ENCODE data around the gene FAM3A. TPM values are rescaled to one million over a fixed set of nuclear protein-coding genes. Genes with fewer than 3 reads are reported as not detected.
A peak's percentile ranks its signal among the peaks of the same experiment; 100 is the strongest.

The FAM3A gene
- total and polyA plus RNA-seq, 9 of the 15 experiments (the other 6 are each of a cell fraction or from before 2014, with no cell fraction given): 0.75 to 70.6 (median 27.0) TPM

DNA sequence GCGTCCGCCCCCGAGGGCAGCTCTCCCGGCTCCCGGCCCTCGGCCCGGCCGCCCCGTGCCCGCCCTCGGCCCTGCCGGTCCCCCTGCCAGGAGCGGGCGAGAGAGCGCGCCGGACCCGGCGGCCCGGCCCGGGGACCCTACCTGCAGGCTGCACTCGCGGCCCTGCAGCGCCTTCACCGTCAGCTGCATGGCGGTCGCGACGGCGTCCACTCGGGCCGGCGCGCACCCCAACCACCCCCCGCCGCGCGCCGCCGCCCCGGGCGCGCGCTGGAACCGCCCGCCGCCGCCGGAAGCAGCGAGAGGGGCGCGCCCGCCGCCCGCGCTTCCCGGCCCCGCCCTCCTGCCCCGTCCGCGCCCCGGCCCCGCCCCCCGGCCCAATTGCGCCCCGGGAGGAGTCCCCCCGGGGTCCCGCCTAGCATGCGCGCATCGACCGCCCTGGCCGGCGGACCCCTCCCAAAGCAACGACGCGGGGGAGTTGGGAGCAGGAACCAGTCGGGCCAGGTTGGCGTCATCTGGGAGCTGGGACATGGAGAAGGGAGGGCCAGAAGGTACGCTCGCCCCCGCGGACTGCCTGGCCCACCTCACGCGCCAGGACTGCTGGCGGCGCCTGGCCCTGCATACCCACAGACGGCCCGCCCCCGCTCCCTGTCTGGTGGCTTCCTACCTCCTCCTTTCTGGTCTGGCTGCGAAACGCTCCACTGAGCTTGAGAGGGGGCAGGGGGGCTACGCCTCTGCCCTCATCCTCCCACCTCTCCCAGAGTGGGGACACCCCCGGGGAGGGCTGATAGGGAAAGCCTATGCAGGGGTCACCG is 29.4 kb downstream of the FAM3A start, which contains the start of gene UBL4A (continued):
- TF ChIP-seq, protein P1, sequence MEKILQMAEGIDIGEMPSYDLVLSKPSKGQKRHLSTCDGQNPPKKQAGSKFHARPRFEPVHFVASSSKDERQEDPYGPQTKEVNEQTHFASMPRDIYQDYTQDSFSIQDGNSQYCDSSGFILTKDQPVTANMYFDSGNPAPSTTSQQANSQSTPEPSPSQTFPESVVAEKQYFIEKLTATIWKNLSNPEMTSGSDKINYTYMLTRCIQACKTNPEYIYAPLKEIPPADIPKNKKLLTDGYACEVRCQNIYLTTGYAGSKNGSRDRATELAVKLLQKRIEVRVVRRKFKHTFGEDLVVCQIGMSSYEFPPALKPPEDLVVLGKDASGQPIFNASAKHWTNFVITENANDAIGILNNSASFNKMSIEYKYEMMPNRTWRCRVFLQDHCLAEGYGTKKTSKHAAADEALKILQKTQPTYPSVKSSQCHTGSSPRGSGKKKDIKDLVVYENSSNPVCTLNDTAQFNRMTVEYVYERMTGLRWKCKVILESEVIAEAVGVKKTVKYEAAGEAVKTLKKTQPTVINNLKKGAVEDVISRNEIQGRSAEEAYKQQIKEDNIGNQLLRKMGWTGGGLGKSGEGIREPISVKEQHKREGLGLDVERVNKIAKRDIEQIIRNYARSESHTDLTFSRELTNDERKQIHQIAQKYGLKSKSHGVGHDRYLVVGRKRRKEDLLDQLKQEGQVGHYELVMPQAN (IDR thresholded peaks at IDR 0.05; ENCODE audit: borderline replicate concordance): no peak
- TF ChIP-seq SAP30 (IDR thresholded peaks at IDR 0.05; ENCODE audit: borderline replicate concordance, insufficient read depth, low read depth, low read length, poor library complexity, severe bottlenecking): no peak
- TF ChIP-seq, protein P2, sequence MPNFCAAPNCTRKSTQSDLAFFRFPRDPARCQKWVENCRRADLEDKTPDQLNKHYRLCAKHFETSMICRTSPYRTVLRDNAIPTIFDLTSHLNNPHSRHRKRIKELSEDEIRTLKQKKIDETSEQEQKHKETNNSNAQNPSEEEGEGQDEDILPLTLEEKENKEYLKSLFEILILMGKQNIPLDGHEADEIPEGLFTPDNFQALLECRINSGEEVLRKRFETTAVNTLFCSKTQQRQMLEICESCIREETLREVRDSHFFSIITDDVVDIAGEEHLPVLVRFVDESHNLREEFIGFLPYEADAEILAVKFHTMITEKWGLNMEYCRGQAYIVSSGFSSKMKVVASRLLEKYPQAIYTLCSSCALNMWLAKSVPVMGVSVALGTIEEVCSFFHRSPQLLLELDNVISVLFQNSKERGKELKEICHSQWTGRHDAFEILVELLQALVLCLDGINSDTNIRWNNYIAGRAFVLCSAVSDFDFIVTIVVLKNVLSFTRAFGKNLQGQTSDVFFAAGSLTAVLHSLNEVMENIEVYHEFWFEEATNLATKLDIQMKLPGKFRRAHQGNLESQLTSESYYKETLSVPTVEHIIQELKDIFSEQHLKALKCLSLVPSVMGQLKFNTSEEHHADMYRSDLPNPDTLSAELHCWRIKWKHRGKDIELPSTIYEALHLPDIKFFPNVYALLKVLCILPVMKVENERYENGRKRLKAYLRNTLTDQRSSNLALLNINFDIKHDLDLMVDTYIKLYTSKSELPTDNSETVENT (CRISPR knock-in tag; IDR thresholded peaks at IDR 0.05): no peak
- no peak for TF ChIP-seq NFIX (CRISPR knock-in tag; IDR thresholded peaks at IDR 0.05; ENCODE audit: low read depth)
- 0 out of 2 replicates have a peak, but pooled peaks have one; percentile 33 for TF ChIP-seq ZNF589 (CRISPR knock-in tag; IDR thresholded peaks at IDR 0.05; ENCODE audit: low read depth)
- no peak for TF ChIP-seq NCOA4 (IDR thresholded peaks at IDR 0.05; ENCODE audit: partially characterized antibody)
- no peak for TF ChIP-seq ARID1B (IDR thresholded peaks at IDR 0.05)
- TF ChIP-seq, protein P3, sequence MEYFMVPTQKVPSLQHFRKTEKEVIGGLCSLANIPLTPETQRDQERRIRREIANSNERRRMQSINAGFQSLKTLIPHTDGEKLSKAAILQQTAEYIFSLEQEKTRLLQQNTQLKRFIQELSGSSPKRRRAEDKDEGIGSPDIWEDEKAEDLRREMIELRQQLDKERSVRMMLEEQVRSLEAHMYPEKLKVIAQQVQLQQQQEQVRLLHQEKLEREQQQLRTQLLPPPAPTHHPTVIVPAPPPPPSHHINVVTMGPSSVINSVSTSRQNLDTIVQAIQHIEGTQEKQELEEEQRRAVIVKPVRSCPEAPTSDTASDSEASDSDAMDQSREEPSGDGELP (CRISPR knock-in tag; IDR thresholded peaks at IDR 0.05; ENCODE audit: borderline replicate concordance): peak; percentile 67; the same call in 1 of the 2 replicates
- no peak for TF ChIP-seq ZNF584 (CRISPR knock-in tag; IDR thresholded peaks at IDR 0.05; ENCODE audit: low read depth)
- no peak for TF ChIP-seq SP2 (IDR thresholded peaks at IDR 0.05; ENCODE audit: extremely low read depth, low read depth, low read length, poor library complexity, severe bottlenecking)
- no peak for TF ChIP-seq KLF1 (tag; IDR thresholded peaks at IDR 0.05)
- no peak for TF ChIP-seq NCOA6 (IDR thresholded peaks at IDR 0.05)
- TF ChIP-seq TRIM25 (IDR thresholded peaks at IDR 0.05; ENCODE audit: borderline replicate concordance): no peak
- TF ChIP-seq ZZZ3 (IDR thresholded peaks at IDR 0.05): no peak
- TF ChIP-seq RFX1 (IDR thresholded peaks at IDR 0.05): no peak
- peak; percentile 42; the same call in 1 of the 2 replicates for TF ChIP-seq SUPT5H (IDR thresholded peaks at IDR 0.05)
- TF ChIP-seq ELF4 (CRISPR knock-in tag; IDR thresholded peaks at IDR 0.05): 0 out of 2 replicates have a peak, but pooled peaks have one; percentile 41
- TF ChIP-seq ADNP (tag; IDR thresholded peaks at IDR 0.05): no peak
- no peak for TF ChIP-seq ZNF274 (IDR thresholded peaks at IDR 0.05; ENCODE audit: borderline replicate concordance, low read depth, low read length)
- TF ChIP-seq STAT5A (IDR thresholded peaks at IDR 0.05; ENCODE audit: borderline replicate concordance, low read length): no peak
